Activated CD4-positive, alpha-beta T cell treated with anti-CD3 and anti-CD28 coated beads, Interleukin-2, amount 50 U/mL, for 1 hour (primary cell): ENCODE results near the gene RAP1GAP.
"Not testable (repeated sequence)": the region's sequence is repeated elsewhere in the genome, so short reads cannot be mapped to it uniquely, and the experiment has no call there.

Source experiments
- DNase-seq: peaks from one replicate; pipeline ENCODE4 v3.0.0-alpha.2; 2020

Gene RAP1GAP

GRCh38 chr1:21568006-21568746 lies 101.0 kb downstream of the RAP1GAP start:
- DNase-seq, result no peak

GRCh38 chr1:21567241-21568005 lies 101.7 kb downstream of the RAP1GAP start:
- no peak for DNase-seq

GRCh38 chr1:21566361-21566760 lies 102.8 kb downstream of the RAP1GAP start:
- not testable (repeated sequence) for DNase-seq

- no peak for DNase-seq
These were observed 103.9 kb downstream of the RAP1GAP start for GRCh38 chr1:21565285-21565684.

- no peak for DNase-seq
These were observed 104.5 kb downstream of the RAP1GAP start for GRCh38 chr1:21564521-21565095.

GRCh38 chr1:21563971-21564370 lies 105.2 kb downstream of the RAP1GAP start:
- DNase-seq, result no peak

- no peak for DNase-seq
These were observed 106.3 kb downstream of the RAP1GAP start for GRCh38 chr1:21562896-21563295.

GRCh38 chr1:21560916-21561638 lies 108.1 kb downstream of the RAP1GAP start:
- DNase-seq, result no peak

GRCh38 chr1:21559788-21560567 lies 109.2 kb downstream of the RAP1GAP start:
- DNase-seq, result no peak

- no peak for DNase-seq
These were observed 115.8 kb downstream of the RAP1GAP start for GRCh38 chr1:21553116-21553926.

GRCh38 chr1:21552715-21553114 lies 116.4 kb downstream of the RAP1GAP start:
- DNase-seq, result no peak

GRCh38 chr1:21550866-21551475 lies 118.2 kb downstream of the RAP1GAP start:
- no peak for DNase-seq

- DNase-seq, result no peak
These were observed 119.1 kb downstream of the RAP1GAP start for GRCh38 chr1:21550097-21550496.

GRCh38 chr1:21547876-21548275 lies 121.3 kb downstream of the RAP1GAP start:
- no peak for DNase-seq
